Measurements from ENCODE around the gene PRDM16.

DNA sequence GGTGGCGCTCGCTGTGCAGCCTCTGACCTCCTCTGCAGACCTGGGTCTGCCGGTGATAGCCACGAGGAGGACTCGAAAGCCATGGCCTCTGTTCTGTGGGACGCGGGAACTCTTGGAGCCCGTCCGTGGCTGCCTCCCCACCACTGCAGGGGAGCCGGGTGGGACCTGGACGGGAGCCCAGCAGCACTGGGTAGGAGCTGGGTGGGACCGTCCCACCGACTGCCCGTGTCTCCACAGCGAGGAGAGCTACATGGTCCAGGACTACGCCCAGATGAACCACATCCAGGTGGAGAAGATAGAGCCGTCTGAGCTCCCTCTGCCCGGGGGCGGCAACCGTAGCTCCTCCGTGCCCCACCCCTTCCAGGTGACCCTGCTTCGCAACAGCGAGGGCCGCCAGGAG is 409.2 kb downstream of the PRDM16 start:
- TF ChIP-seq POLR2AphosphoS5 (IDR thresholded peaks at IDR 0.05; ENCODE audit: low read depth, low read length) (no peak), CTCF (IDR thresholded peaks at IDR 0.05) (no peak), REST (IDR thresholded peaks at IDR 0.05; ENCODE audit: insufficient read depth in 1 of 2, low read depth in 2 of 2, low read length in 1 of 2) (no peak), SIN3A (IDR thresholded peaks at IDR 0.05; ENCODE audit: borderline replicate concordance, insufficient read depth, low read depth, low read length) (no peak), TCF7L2 (IDR thresholded peaks at IDR 0.05; ENCODE audit: low read depth, low read length) (no peak)
